IMR-90 (cell line): ENCODE measurements around the gene PRKCB.

ENCODE experiments used
- BHLHE40 ChIP-seq: fragments of 150-350 bp; IDR thresholded peaks from 2 replicates; pipeline ENCODE4 v1.6.1; 2016; ENCODE audit warnings: mild to moderate bottlenecking, low read depth, low read length
- CTCF ChIP-seq: conservative IDR thresholded peaks from 2 replicates; pipeline ENCODE4 v1.5.1; 2012; ENCODE audit warnings: mild to moderate bottlenecking, low read depth, low read length, improper control_type of control experiment

DNA sequence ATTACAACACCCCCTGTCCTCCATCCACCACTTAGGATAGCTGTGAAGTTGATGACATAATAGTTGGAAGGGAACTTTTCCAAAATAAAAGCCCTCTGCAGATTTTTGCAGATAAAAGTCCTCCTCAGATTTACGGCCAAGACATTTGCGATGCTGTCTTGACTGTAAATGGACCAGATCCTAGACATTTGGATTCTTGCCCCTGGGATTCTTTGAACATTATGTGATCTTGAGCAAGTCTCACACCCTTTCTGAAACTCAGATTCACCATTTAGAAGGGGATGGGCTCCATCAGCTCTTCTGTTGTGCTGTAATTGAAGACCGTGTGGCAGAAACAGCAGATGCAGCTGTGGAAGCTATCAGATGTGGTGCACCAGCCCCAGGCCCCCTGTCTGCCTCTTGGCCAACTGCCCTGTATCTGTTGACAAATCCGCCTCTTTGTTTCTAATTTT, 266.5 kb downstream of the PRKCB start:
- no peak for TF ChIP-seq CTCF
- TF ChIP-seq BHLHE40: no peak
